HEK293T (cell line): Measurements from ENCODE around the gene FBXO40.

Experiments
- CTCF ChIA-PET: fragments of 350-600 bp; formaldehyde crosslinking; extraction: SDS; loops from one replicate; lab custom pipeline; 2021; ENCODE audit warnings: antibody characterized with exemption, inconsistent platforms; lab: Yijun Ruan, JAX
- POLR2A ChIA-PET: fragments of 350-600 bp; formaldehyde crosslinking; extraction: SDS; loops from one replicate; lab custom pipeline; 2020; ENCODE audit warnings: antibody characterized with exemption, inconsistent platforms; lab: Yijun Ruan, JAX
- DNase-seq: peaks from one replicate; pipeline ENCODE4 v3.0.0; 2012; ENCODE audit warnings: mixed read lengths; ENCODE audit errors: extremely low spot score
- ARNT ChIP-seq: fragments of 450-650 bp; IDR thresholded peaks from 2 replicates; pipeline ENCODE4 v1.6.1; 2017; ENCODE audit warnings: mild to moderate bottlenecking
- BHLHE40 ChIP-seq: fragments of 450-650 bp; IDR thresholded peaks from 2 replicates; pipeline ENCODE4 v1.6.1; 2016; ENCODE audit warnings: mild to moderate bottlenecking, moderate library complexity, borderline replicate concordance
- CTBP1 ChIP-seq: fragments of 450-650 bp; IDR thresholded peaks from 2 replicates; pipeline ENCODE4 v1.6.1; 2016; ENCODE audit warnings: borderline replicate concordance
- ELF4 ChIP-seq: fragments of 450-650 bp; IDR thresholded peaks from 2 replicates; pipeline ENCODE4 v1.6.1; 2017; ENCODE audit warnings: antibody characterized with exemption
- FOXA1 ChIP-seq: fragments of 450-650 bp; IDR thresholded peaks from 2 replicates; pipeline ENCODE4 v1.6.1; 2016; ENCODE audit warnings: mild to moderate bottlenecking
- FOXK2 ChIP-seq: fragments of 450-650 bp; IDR thresholded peaks from 2 replicates; pipeline ENCODE4 v1.6.1; 2016; ENCODE audit warnings: mild to moderate bottlenecking
- FOXM1 ChIP-seq: fragments of 450-650 bp; IDR thresholded peaks from 2 replicates; pipeline ENCODE4 v1.6.1; 2017; ENCODE audit warnings: mild to moderate bottlenecking, borderline replicate concordance
- HDGF ChIP-seq: fragments of 450-650 bp; IDR thresholded peaks from 2 replicates; pipeline ENCODE4 v1.6.1; 2017; ENCODE audit warnings: antibody characterized with exemption, borderline replicate concordance
- L3MBTL2 ChIP-seq: fragments of 450-650 bp; conservative IDR thresholded peaks from 2 replicates; pipeline ENCODE4 v1.6.1; 2016; ENCODE audit warnings: mild to moderate bottlenecking
- LEF1 ChIP-seq: fragments of 450-650 bp; IDR thresholded peaks from 2 replicates; pipeline ENCODE4 v1.6.1; 2017; ENCODE audit warnings: mild to moderate bottlenecking, borderline replicate concordance
- NFRKB ChIP-seq: fragments of 450-650 bp; IDR thresholded peaks from 2 replicates; pipeline ENCODE4 v1.6.1; 2016; ENCODE audit warnings: mild to moderate bottlenecking, moderate library complexity
- PKNOX1 ChIP-seq: fragments of 450-650 bp; IDR thresholded peaks from 2 replicates; pipeline ENCODE4 v1.6.1; 2016
- SP1 ChIP-seq: fragments of 450-650 bp; IDR thresholded peaks from 2 replicates; pipeline ENCODE4 v1.6.1; 2017
- SUZ12 ChIP-seq: fragments of 450-650 bp; IDR thresholded peaks from 2 replicates; pipeline ENCODE4 v1.6.1; 2016; ENCODE audit warnings: mild to moderate bottlenecking
- TARDBP ChIP-seq: fragments of 450-650 bp; IDR thresholded peaks from 2 replicates; pipeline ENCODE4 v1.6.1; 2016
- ZNF384 ChIP-seq: fragments of 450-650 bp; IDR thresholded peaks from 2 replicates; pipeline ENCODE4 v1.6.1; 2016

FBXO40 gene

GRCh38 chr3:121557426-121557934, 35.7 kb upstream of the FBXO40 start:
- ChIA-PET CTCF (no interaction called here), POLR2A (no interaction called here)
- no peak for DNase-seq
- TF ChIP-seq SUZ12 (no peak), PKNOX1 (no peak), ZNF384 (no peak), CTBP1 (no peak), BHLHE40 (no peak), FOXA1 (no peak), SP1 (no peak), TARDBP (no peak), LEF1 (no peak)

- CTCF ChIA-PET: interaction anchor here (0.7 kb wide), 1 partner anchor 10 kb away, joined by 3 read pairs; no protein-coding TSS in a partner anchor
- TF ChIP-seq FOXA1: no peak
- TF ChIP-seq ARNT: no peak
- no peak for TF ChIP-seq FOXM1
- no peak for TF ChIP-seq ZNF384
- no peak for TF ChIP-seq NFRKB
- TF ChIP-seq HDGF: no peak
- TF ChIP-seq L3MBTL2: no peak
- no peak for TF ChIP-seq ELF4
- no peak for TF ChIP-seq FOXK2
- TF ChIP-seq SUZ12: no peak
- no peak for TF ChIP-seq TARDBP
- TF ChIP-seq PKNOX1: no peak
- TF ChIP-seq BHLHE40: no peak
- TF ChIP-seq LEF1: no peak
- TF ChIP-seq CTBP1: no peak
- POLR2A ChIA-PET: no interaction called here
- DNase-seq: no peak
These were observed 31.0 kb upstream of the FBXO40 start for GRCh38 chr3:121562148-121562547.

DNA sequence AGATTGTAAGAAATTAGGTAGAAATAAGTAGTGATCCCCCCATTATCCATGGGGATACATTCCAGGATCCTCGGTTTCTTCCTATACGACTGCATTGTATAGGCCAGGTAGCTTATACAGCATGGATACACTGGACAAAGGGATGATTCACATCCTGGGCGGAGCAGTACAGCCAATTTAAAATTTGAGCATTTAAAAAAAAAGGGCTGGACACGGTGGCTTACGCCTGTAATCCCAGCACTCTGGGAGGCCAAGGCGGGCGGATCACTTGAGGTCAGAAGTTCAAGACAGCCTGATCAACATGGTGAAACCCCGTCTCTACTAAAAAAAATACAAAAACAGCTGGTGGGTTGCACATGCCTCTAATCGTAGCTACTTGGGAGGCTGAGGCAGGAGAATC, 26.4 kb upstream of the FBXO40 start:
- ChIA-PET POLR2A (no interaction called here), CTCF (no interaction called here)
- no peak for DNase-seq
- TF ChIP-seq PKNOX1 (no peak), ARNT (no peak), ZNF384 (no peak), TARDBP (no peak), L3MBTL2 (no peak)

- no peak for DNase-seq
- ChIA-PET POLR2A (no interaction called here), CTCF (no interaction called here)
- no peak for TF ChIP-seq FOXA1
- no peak for TF ChIP-seq SUZ12
These were observed 25.5 kb upstream of the FBXO40 start, which contains the start of gene ARGFX for GRCh38 chr3:121567649-121568048. ARGFX (plus strand) TSS chr3:121567949; CDS start chr3:121570714, 2,765 bp downstream.

DNA sequence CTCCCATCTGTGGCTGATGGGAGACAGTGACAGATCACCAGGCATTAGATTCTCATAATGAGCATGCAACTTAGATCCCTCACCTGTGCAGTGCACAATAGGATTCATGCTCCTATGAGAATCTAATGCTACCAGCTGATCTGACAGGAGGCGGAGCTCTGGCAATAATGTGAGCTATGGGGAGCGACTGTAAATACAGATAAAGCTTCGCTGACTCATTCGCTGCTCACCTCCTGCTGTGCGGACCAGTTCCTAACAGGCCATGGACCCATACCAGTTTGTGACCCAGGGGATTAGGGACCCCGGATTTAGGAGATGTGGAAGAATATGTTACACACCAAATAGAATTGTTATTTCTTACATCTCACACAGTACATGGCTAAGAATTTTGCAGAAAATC, 18.7 kb upstream of the FBXO40 start:
- no peak for DNase-seq
- TF ChIP-seq PKNOX1 (no peak; the same call in none of the 2 replicates), TARDBP (no peak), SP1 (no peak), HDGF (no peak), CTBP1 (no peak), LEF1 (no peak), BHLHE40 (no peak), ELF4 (no peak), FOXK2 (no peak), FOXM1 (no peak), NFRKB (no peak), FOXA1 (no peak), ARNT (no peak), ZNF384 (no peak), L3MBTL2 (no peak), SUZ12 (no peak)
- ChIA-PET CTCF (no interaction called here), POLR2A (no interaction called here)

DNA sequence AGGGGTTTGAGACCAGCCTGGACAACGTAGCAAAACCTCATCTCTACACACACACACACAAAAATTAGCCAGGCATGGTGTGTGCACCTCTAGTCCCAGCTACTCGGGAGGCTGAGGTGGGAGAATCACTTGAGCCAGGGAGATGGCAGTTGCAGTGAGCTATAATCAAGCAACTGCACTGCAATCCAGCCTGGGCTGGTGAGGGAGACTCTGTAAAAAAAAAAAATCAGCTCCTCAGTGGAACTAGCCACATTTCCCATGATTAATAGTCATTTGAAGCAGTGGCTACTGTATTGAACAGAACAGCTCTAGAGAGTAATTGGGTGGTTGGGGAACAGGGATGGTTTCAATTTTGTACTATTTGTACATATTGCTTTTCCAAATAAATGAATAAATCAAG, 11.5 kb upstream of the FBXO40 start:
- no peak for DNase-seq
- TF ChIP-seq L3MBTL2 (no peak), SP1 (no peak), ZNF384 (no peak), HDGF (no peak), FOXA1 (no peak), NFRKB (no peak), PKNOX1 (no peak), ARNT (no peak), ELF4 (no peak), FOXM1 (no peak), FOXK2 (no peak), CTBP1 (no peak), TARDBP (no peak), BHLHE40 (no peak), LEF1 (no peak), SUZ12 (no peak)
- ChIA-PET POLR2A (no interaction called here), CTCF (no interaction called here)
